H1 (cell line): ENCODE results near the gene MYH7B. TPM values are rescaled to one million over a fixed set of nuclear protein-coding genes. Genes with fewer than 3 reads are reported as not detected.

ENCODE experiments used
- CTCF ChIA-PET: fragments of 300-600 bp; sonication (Branson Sonifier 250); formaldehyde crosslinking; loops from one replicate; lab custom pipeline; 2021; ENCODE audit not compliant: partially characterized antibody; lab: Charles Lee
- POLR2A ChIA-PET: fragments of 300-600 bp; sonication (Branson Sonifier 250); formaldehyde crosslinking; loops from one replicate; lab custom pipeline; 2021; ENCODE audit warnings: inconsistent platforms; ENCODE audit not compliant: partially characterized antibody; lab: Charles Lee
- DNase-seq, 2 experiments: peaks; one replicate each; pipeline versions ENCODE4 v3.0.0 to v3.0.0-alpha.2; 2010 to 2022; ENCODE audit warnings: low spot score in 2 of 2, low read depth in 1 of 2, mixed read lengths in 1 of 2
- FAIRE-seq: peaks from 2 replicates; lab custom pipeline; 2011; peaks lifted over from hg19 to GRCh38; lab: Jason Lieb, UNC
- H2AFZ ChIP-seq: 2 replicates; pipeline ENCODE4 v1.8.1; 2012; ENCODE audit warnings: low read length, inconsistent platforms
- H2AK5ac ChIP-seq: 2 replicates; pipeline ENCODE4 v1.6.1; 2013; ENCODE audit warnings: low read depth, low read length
- H2BK120ac ChIP-seq: replicated peaks from 2 replicates; pipeline ENCODE3; 2013; ENCODE audit warnings: low read depth, low read length, inconsistent platforms
- H2BK12ac ChIP-seq: 2 replicates; pipeline ENCODE4 v1.6.1; 2013; ENCODE audit warnings: low read depth, low read length
- H2BK15ac ChIP-seq: 2 replicates; pipeline ENCODE4 v1.6.1; 2013; ENCODE audit warnings: low read length
- H2BK20ac ChIP-seq: 2 replicates; pipeline ENCODE4 v1.6.1; 2013; ENCODE audit warnings: low read length
- H2BK5ac ChIP-seq: 2 replicates; pipeline ENCODE4 v1.6.1; 2013; ENCODE audit warnings: low read depth, low read length
- H3K14ac ChIP-seq: 2 replicates; pipeline ENCODE4 v1.6.1; 2013; ENCODE audit warnings: inconsistent platforms; ENCODE audit not compliant: insufficient read length
- H3K18ac ChIP-seq: 2 replicates; pipeline ENCODE4 v1.6.1; 2013; ENCODE audit warnings: low read length; ENCODE audit errors: extremely low read depth
- H3K23ac ChIP-seq: 2 replicates; pipeline ENCODE4 v1.6.1; 2013; ENCODE audit warnings: inconsistent platforms; ENCODE audit not compliant: insufficient read length
- H3K23me2 ChIP-seq: 2 replicates; pipeline ENCODE4 v1.6.1; 2013; ENCODE audit warnings: low read depth, low read length
- H3K27ac ChIP-seq: 2 replicates; pipeline ENCODE4 v1.6.1; 2011; ENCODE audit warnings: low read depth, low read length, inconsistent platforms
- H3K27me3 ChIP-seq, 4 experiments: replicated peaks in 1 of 4; 1 replicate in 1 of 4; 2 replicates in 3 of 4; pipeline versions ENCODE4 v1.6.1 to v1.8.1; 2011 to 2013; ENCODE audit warnings: low read length in 3 of 4, mild to moderate bottlenecking in 3 of 4, inconsistent platforms in 2 of 4, mixed read lengths in 2 of 4, moderate library complexity in 1 of 4; ENCODE audit not compliant: control insufficient read depth in 3 of 4, insufficient read depth in 3 of 4; ENCODE audit errors: extremely low read depth in 1 of 4
- H3K36me3 ChIP-seq, 4 experiments: 2 replicates each; pipeline versions ENCODE4 v1.6.1 to v1.8.1; 2011 to 2013; ENCODE audit warnings: mild to moderate bottlenecking in 4 of 4, low read length in 3 of 4, moderate library complexity in 2 of 4, control low read depth in 1 of 4, inconsistent platforms in 1 of 4; ENCODE audit not compliant: insufficient read depth in 4 of 4, control insufficient read depth in 2 of 4
- H3K4ac ChIP-seq: replicated peaks from 2 replicates; pipeline ENCODE3; 2013; ENCODE audit warnings: low read length, low read depth, mixed read lengths, inconsistent platforms; ENCODE audit not compliant: insufficient read length
- H3K4me1 ChIP-seq, 4 experiments: replicated peaks in 1 of 4; 1 replicate in 1 of 4; 2 replicates in 3 of 4; pipeline versions ENCODE4 v1.6.1 to v1.8.1; 2011 to 2013; ENCODE audit warnings: low read length in 3 of 4, inconsistent platforms in 2 of 4, mixed read lengths in 1 of 4; ENCODE audit not compliant: insufficient read depth in 4 of 4, control insufficient read depth in 3 of 4
- H3K4me2 ChIP-seq, 2 experiments: 2 replicates each; pipeline versions ENCODE4 v1.6.1 to v1.8.1; 2011 to 2013; ENCODE audit warnings: low read depth in 2 of 2, low read length in 2 of 2, control low read depth in 1 of 2, inconsistent platforms in 1 of 2, mild to moderate bottlenecking in 1 of 2; ENCODE audit not compliant: insufficient read depth in 1 of 2
- H3K4me3 ChIP-seq, 4 experiments: fragments of 200-600, 300-600 bp in 1 of 4; sonication (generic), shearing (Covaris generic), sonication (Bioruptor Twin) in 1 of 4; 2 replicates each; pipeline versions ENCODE4 v1.5.1 to v1.8.1; 2011 to 2016; ENCODE audit warnings: low read length in 4 of 4, low read depth in 3 of 4, control low read depth in 2 of 4, inconsistent platforms in 2 of 4, mild to moderate bottlenecking in 2 of 4, mixed read lengths in 1 of 4, moderate library complexity in 1 of 4; ENCODE audit not compliant: insufficient read depth in 2 of 4; ENCODE audit errors: extremely low read depth in 1 of 4
- H3K56ac ChIP-seq: replicated peaks from 2 replicates; pipeline ENCODE3; 2013; ENCODE audit warnings: low read depth, mild to moderate bottlenecking, mixed read lengths, low read length, inconsistent platforms; ENCODE audit not compliant: insufficient read length
- H3K79me1 ChIP-seq: 2 replicates; pipeline ENCODE4 v1.6.1; 2013; ENCODE audit warnings: low read depth, low read length, control low read depth
- H3K79me2 ChIP-seq, 2 experiments: 2 replicates each; pipeline versions ENCODE4 v1.6.1 to v1.8.1; 2012 to 2013; ENCODE audit warnings: low read length in 2 of 2, mild to moderate bottlenecking in 2 of 2, inconsistent platforms in 1 of 2; ENCODE audit not compliant: insufficient read depth in 2 of 2, control insufficient read depth in 1 of 2
- H3K9ac ChIP-seq, 4 experiments: replicated peaks in 1 of 4; 1 replicate in 1 of 4; 2 replicates in 3 of 4; pipeline versions ENCODE4 v1.6.1 to v1.8.1; 2011 to 2013; ENCODE audit warnings: low read depth in 3 of 4, low read length in 3 of 4, control low read depth in 2 of 4, mild to moderate bottlenecking in 2 of 4, moderate library complexity in 2 of 4, inconsistent platforms in 1 of 4; ENCODE audit errors: extremely low read depth in 1 of 4
- H3K9me3 ChIP-seq, 2 experiments: 2 replicates each; pipeline versions ENCODE4 v1.6.1 to v1.8.1; 2012 to 2013; ENCODE audit warnings: mild to moderate bottlenecking in 2 of 2, moderate library complexity in 2 of 2, control low read depth in 1 of 2, inconsistent platforms in 1 of 2, low read depth in 1 of 2, low read length in 1 of 2, mixed read lengths in 1 of 2; ENCODE audit not compliant: insufficient read depth in 2 of 2
- H4K20me1 ChIP-seq, 2 experiments: replicated peaks in 1 of 2; 2 replicates each; pipeline versions ENCODE3 to v1.8.1; 2011 to 2013; ENCODE audit warnings: inconsistent platforms in 2 of 2, low read length in 2 of 2, mild to moderate bottlenecking in 1 of 2; ENCODE audit not compliant: insufficient read depth in 2 of 2, control insufficient read depth in 1 of 2
- H4K5ac ChIP-seq: 2 replicates; pipeline ENCODE4 v1.6.1; 2013; ENCODE audit warnings: low read length, low read depth, mixed read lengths, inconsistent platforms; ENCODE audit not compliant: insufficient read length
- H4K8ac ChIP-seq: 2 replicates; pipeline ENCODE4 v1.8.0; 2013; ENCODE audit warnings: mild to moderate bottlenecking, moderate library complexity, low read length, inconsistent platforms; ENCODE audit not compliant: insufficient read depth; ENCODE audit errors: extremely low read depth
- H4K91ac ChIP-seq: replicated peaks from 2 replicates; pipeline ENCODE3; 2013; ENCODE audit warnings: low read length, mixed read lengths, inconsistent platforms; ENCODE audit not compliant: insufficient read length
- POLR2AphosphoS5 ChIP-seq: IDR thresholded peaks from 2 replicates; pipeline ENCODE4 v1.6.1; 2011; ENCODE audit warnings: low read depth, low read length
- SUZ12 ChIP-seq: fragments of 200-600 bp; sonication (generic); IDR thresholded peaks from 2 replicates; pipeline ENCODE4 v1.6.1; 2012; ENCODE audit warnings: mild to moderate bottlenecking, inconsistent platforms, low read length, moderate library complexity, mixed read lengths
- whole genome bisulfite sequencing, 2 experiments: shearing (Covaris generic) in 1 of 2; methylation state at CpG; one replicate each; pipeline versions ENCODE4 v1.1.6 to v1.1.7; 2013 to 2015; ENCODE audit warnings: low lambda C conversion rate in 2 of 2, mixed read lengths in 2 of 2, inconsistent platforms in 1 of 2, low coverage in 1 of 2, missing lambda C conversion rate in 1 of 2; ENCODE audit not compliant: insufficient replicate concordance in 2 of 2, insufficient coverage in 1 of 2, insufficient read length in 1 of 2; ENCODE audit errors: extremely low coverage in 1 of 2, missing lambda C conversion rate in 1 of 2; 5-methylcytosine and 5-hydroxymethylcytosine counted together
- polyA plus RNA-seq, 7 experiments: library from polyadenylated mRNA; depleted of rRNA in 3 of 7; stranded (reverse) in 5 of 7; unstranded in 2 of 7; fragments of >200 nt in 5 of 7; fragments of 200-250 nt in 2 of 7; gene quantifications; 1 replicate in 5 of 7; 2 replicates in 1 of 7; 4 replicates in 1 of 7; pipeline versions ENCODE4 v1.2.1 to v1.2.3, GENCODE V29; 2011 to 2013; ENCODE audit warnings: missing spikeins in 2 of 7, mixed read lengths in 2 of 7
- total RNA-seq: library from RNA; stranded (reverse); fragmentation: NEBNext Ultra II Directional; extraction: Animal tissue kit (Norgen Biotek cat#: 25700); gene quantifications from 2 replicates; pipeline ENCODE4 v1.2.1, GENCODE V29; 2021

The MYH7B gene
- total and polyA plus RNA-seq, 2 of the 8 experiments (the other 6 are each of a cell fraction or from before 2014, with no cell fraction given): 0.15 to 0.30 TPM

- TF ChIP-seq POLR2AphosphoS5 (no peak), SUZ12 (no peak)
- TF ChIP-seq, all 59 proteins: peak for 0
- Histone ChIP-seq H4K8ac (no peak overlapping the region), H3K4me1 (no peaks in the 10 kb centered on the region; a peak in 3 of 7 replicates), H2AK5ac (no peak overlapping the region), H2BK15ac (no peak overlapping the region), H3K79me2 (no peaks in the 10 kb centered on the region), H3K14ac (no peak overlapping the region), H3K23me2 (no peaks in the 10 kb centered on the region), H3K79me1 (no peaks in the 10 kb centered on the region), H3K4ac (no peak overlapping the region), H2BK20ac (no peak overlapping the region), H3K4me2 (no peak overlapping the region), H2BK12ac (no peak overlapping the region), H3K4me3 (no peak overlapping the region), H3K9ac (no peak overlapping the region), H3K27ac (no peak overlapping the region), H3K23ac (no peak overlapping the region), H3K9me3 (no peaks in the 10 kb centered on the region), H4K91ac (no peak overlapping the region), H3K36me3 (no peaks in the 10 kb centered on the region), H4K5ac (no peak overlapping the region), H4K20me1 (no peaks in the 10 kb centered on the region), H2BK5ac (no peak overlapping the region), H2BK120ac (no peak overlapping the region), H3K27me3 (no peaks in the 10 kb centered on the region), H3K18ac (no peak overlapping the region), H3K56ac (no peak overlapping the region), H2AFZ (no peak overlapping the region)
- FAIRE-seq (no peak), DNase-seq (no peak)
- WGBS, 2 experiments: 91% methylated on average over 10 of the region's 10 CpGs; no CpG with 5 or more reads in 1 of the 2 experiments
- ChIA-PET POLR2A (interaction anchor here (0.6 to 2.0 kb wide), 2 partner anchors 16 to 119 kb away, joined by 4 to 7 read pairs; partner anchors contain the start of genes GSS and MYH7B), CTCF (interaction anchor here (0.7 to 6.9 kb wide), 11 partner anchors 17 to 254 kb away, joined by 3 to 26 read pairs (median 3); no protein-coding TSS in a partner anchor)
These were observed 16.0 kb downstream of the MYH7B start for GRCh38 chr20:34971561-34972235.
